ENCODE measurements around the gene CELF2.

The CELF2 gene

DNA sequence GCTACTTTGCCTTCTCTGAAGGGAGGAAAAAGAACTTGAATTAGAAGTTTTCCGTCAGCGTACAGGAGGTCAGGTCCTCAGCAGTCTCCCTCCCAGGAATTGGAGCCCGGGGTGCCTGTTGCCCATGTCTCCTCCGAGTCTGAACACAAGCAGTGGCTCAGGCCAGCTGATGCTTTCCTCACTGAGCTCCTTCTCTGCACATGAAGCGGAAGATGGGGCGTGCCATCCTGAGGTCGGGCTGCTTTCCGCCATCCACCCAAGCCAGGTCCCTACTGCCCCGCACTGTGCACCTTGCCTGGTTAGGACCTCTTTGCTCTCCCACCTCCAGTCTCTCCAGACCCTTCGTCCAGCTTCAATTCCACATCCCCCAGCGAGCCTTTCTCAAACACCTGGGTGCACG, 237.5 kb downstream of the CELF2 start:
- no peak for DNase-seq (ENCODE audit: low read depth)
- TF ChIP-seq, protein P1, sequence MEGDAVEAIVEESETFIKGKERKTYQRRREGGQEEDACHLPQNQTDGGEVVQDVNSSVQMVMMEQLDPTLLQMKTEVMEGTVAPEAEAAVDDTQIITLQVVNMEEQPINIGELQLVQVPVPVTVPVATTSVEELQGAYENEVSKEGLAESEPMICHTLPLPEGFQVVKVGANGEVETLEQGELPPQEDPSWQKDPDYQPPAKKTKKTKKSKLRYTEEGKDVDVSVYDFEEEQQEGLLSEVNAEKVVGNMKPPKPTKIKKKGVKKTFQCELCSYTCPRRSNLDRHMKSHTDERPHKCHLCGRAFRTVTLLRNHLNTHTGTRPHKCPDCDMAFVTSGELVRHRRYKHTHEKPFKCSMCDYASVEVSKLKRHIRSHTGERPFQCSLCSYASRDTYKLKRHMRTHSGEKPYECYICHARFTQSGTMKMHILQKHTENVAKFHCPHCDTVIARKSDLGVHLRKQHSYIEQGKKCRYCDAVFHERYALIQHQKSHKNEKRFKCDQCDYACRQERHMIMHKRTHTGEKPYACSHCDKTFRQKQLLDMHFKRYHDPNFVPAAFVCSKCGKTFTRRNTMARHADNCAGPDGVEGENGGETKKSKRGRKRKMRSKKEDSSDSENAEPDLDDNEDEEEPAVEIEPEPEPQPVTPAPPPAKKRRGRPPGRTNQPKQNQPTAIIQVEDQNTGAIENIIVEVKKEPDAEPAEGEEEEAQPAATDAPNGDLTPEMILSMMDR (conservative IDR thresholded peaks at IDR 0.05; ENCODE audit: control insufficient read depth, insufficient read depth, low read depth, low read length): no peak
- no peak overlapping the region for H3K4me3 ChIP-seq (ENCODE audit: control insufficient read depth, low read depth, low read length)

DNA sequence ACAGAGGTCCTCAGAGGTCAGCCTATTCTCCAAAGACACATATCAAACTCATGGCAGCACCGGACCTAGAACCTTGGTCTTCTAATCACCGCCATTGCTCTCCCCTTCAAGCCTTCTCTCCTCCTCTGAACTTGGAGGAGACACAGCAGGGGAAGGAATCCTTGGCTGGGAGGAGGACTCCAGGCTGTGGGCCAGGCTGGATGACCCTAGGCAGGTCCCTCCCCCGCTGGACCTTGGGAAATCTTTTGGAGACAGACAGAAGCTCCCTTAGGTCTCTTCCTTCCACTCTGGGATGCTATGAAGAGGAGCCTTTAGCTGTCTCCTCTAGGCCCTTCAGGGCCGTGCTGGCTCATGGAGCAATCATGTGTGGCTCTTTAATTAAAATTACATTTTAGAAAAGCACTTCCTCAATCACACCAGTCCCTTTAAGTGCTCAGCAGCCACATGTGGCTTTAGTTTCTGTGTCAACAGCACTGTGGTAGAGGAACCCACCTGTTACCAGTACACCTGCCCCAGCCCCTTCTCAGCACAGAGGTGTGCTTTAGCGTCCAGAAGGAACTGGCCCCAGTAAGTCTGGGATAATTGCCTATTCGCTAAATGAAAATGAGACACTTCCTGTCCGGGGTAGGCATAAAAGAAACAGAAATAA, 238.2 kb downstream of the CELF2 start:
- TF ChIP-seq, protein P1 (conservative IDR thresholded peaks at IDR 0.05; ENCODE audit: control insufficient read depth, insufficient read depth, low read depth, low read length): no peak
- H3K4me3 ChIP-seq (ENCODE audit: control insufficient read depth, low read depth, low read length): no peak overlapping the region
- no peak for DNase-seq (ENCODE audit: low read depth)

DNA sequence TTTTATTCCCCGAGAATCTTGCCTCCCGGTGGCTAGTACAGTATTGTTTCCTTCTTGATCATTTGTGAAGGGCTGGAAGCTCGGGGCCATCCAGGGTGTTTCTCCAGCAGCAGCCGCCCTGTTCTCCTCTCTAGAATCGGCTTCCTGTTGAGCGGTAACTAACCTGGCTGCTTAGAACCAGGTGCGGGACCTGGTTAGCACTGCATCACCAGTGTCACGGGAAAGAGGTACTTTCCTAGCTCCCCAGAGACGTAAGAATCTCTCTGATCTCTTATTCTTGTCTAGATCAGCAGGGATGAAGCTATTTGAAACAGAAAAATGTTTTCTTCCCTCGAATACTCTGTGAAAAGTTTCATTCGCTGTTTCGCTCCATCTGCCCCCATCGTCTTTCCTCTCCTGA, 239.2 kb downstream of the CELF2 start:
- TF ChIP-seq, protein P1 (conservative IDR thresholded peaks at IDR 0.05; ENCODE audit: control insufficient read depth, insufficient read depth, low read depth, low read length): no peak
- H3K4me3 ChIP-seq (ENCODE audit: control insufficient read depth, low read depth, low read length): no peak overlapping the region
- DNase-seq (ENCODE audit: low read depth): no peak

DNA sequence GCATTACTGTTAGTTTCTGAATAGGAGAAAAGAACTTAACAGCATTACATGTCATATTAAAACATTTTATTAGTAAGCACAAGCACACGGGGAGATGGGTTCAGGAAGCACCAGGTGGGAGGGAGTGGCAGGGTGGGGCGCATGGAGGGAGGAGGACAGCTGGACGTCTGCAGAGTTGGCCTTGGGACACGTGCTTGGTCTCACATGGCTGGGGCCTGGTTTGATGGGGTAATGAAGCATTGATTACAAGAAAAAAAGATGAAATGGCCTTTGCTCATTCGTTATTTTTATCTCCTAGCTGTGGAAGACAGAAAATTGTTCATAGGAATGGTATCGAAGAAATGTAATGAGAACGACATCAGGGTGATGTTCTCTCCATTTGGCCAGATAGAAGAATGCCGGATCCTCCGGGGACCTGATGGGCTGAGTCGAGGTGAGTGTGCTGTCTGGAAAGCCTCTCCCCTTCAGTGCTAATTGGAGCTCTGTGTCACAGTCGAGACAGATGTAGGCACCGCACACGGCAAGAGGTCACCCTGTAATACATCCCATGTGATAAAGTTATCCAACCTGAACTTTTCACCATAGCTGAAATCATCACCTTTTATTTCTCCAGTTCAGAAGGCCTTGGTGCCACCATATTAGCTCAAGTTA, 239.9 kb downstream of the CELF2 start:
- no peak overlapping the region for H3K4me3 ChIP-seq (ENCODE audit: control insufficient read depth, low read depth, low read length)
- TF ChIP-seq, protein P1 (conservative IDR thresholded peaks at IDR 0.05; ENCODE audit: control insufficient read depth, insufficient read depth, low read depth, low read length): no peak
- DNase-seq (ENCODE audit: low read depth): peak; percentile 11

DNA sequence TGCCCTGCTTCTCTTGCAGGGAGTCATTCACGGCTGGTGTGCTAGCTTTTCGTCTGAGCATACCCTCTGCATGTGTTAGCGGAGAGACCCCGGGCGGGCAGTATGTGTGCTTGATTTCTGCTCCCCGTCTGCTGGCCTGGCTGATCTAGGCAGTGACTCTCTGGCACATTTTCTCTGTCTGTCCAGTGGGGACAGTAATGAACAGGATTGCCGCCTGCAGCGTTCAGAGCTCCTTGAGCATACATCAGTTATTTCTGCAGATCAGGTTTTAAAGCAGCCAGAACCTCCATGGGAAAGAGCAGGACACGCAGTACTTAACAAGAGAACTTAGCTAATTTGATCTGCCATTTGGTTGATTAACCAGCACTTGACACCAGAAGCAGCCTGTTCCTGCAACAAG, 242.5 kb downstream of the CELF2 start:
- DNase-seq (ENCODE audit: low read depth): no peak
- no peak overlapping the region for H3K4me3 ChIP-seq (ENCODE audit: control insufficient read depth, low read depth, low read length)
- TF ChIP-seq, protein P1 (conservative IDR thresholded peaks at IDR 0.05; ENCODE audit: control insufficient read depth, insufficient read depth, low read depth, low read length): no peak

DNA sequence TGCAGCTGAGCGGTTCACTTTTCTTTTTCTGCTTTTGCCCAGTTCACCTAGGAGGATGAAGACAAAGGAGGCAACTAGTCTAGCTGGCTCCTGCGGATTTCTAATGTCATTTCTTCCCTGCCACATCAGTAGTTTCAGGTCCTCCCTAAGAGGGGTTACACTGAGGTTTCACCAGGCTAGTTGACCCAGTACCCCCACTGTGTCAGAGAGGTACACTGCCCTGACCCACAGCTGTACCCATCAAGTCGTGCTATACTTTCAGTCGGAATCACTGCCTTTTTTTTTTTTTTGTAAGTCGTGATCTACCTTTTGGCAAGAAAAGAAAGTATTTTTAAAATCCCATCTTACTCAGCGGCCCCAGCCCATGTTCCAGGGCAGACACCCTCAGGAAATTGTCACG, 243.5 kb downstream of the CELF2 start:
- TF ChIP-seq, protein P1 (conservative IDR thresholded peaks at IDR 0.05; ENCODE audit: control insufficient read depth, insufficient read depth, low read depth, low read length): no peak
- DNase-seq (ENCODE audit: low read depth): no peak

More for the DNA sequence above, 243.5 kb downstream of the CELF2 start:
- no peak overlapping the region for H3K4me3 ChIP-seq (ENCODE audit: control insufficient read depth, low read depth, low read length)

Data from fibroblast of mammary gland (primary cell).